HG03064 (cell line): ENCODE measurements around the gene ANXA4.
A peak's percentile ranks its signal among the peaks of the same experiment; 100 is the strongest.
"Not testable (repeated sequence)": the region's sequence is repeated elsewhere in the genome, so short reads cannot be mapped to it uniquely, and the experiment has no call there.

Experiments used
- ATAC-seq: cut with Tn5 transposase; IDR thresholded peaks from one replicate; pipeline ENCODE4 v1.9.1; 2021; ENCODE audit warnings: low read depth; ENCODE audit not compliant: unreplicated experiment

ANXA4 gene

DNA sequence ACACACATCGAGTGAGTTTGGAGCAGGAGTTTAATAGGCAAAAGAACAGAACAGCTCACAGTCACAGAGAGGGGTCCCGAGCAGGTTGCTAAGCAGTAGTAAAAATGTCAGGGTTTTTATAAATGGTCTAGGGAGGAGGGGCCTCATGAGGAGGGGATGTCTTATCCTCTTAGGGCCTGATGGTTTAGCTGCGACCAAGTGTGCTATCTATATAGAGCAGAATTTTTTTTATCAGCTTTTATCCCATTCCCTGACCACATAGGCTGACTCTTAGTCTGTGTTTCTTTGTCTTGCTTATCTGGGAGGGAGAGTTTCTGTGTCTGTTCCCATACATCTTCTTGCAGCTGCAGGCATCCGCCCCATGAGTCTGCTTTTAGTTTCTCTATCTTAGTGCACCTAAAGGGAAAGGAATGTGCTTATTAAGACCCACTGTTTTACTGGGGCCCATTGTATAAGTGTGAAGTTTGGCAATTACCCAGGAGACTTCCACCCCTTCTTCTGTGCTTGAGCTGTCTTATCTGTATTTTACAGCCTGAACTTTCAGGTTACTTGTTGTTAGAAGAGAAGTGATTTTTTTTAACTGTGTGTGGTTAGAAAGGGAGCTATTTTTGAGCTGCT lies 57.1 kb downstream of the ANXA4 start:
- no peak for ATAC-seq

- no peak for ATAC-seq
These were observed 59.9 kb downstream of the ANXA4 start for GRCh38 chr2:69801745-69802290.

DNA sequence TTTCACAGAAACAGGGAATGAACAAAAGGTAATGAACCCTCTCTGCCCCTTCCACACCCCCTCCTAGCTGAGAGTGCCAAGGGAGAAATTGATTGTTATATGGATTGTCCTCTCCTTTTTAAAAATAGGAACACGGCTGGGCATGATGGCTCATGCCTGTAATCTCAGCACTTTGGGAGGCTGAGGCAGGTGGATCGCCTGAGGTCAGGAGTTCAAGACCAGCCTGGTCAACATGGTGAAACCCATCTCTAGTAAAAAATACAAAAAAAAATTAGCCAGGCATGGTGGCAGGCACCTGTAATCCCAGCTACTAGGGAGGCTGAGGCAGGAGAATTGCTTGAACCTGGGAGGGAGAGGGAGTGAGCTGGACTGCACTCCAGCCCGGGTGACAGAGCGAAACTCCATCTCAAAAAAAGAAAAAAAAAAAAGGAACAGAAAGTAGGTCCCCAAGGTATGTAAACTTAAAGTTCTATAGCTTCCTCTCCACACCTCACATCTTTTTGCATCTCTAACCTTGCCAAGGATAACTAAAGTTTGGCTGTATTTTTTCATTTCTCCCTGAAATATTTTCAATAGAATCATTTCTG lies 60.9 kb downstream of the ANXA4 start:
- peak; percentile 50 for ATAC-seq

DNA sequence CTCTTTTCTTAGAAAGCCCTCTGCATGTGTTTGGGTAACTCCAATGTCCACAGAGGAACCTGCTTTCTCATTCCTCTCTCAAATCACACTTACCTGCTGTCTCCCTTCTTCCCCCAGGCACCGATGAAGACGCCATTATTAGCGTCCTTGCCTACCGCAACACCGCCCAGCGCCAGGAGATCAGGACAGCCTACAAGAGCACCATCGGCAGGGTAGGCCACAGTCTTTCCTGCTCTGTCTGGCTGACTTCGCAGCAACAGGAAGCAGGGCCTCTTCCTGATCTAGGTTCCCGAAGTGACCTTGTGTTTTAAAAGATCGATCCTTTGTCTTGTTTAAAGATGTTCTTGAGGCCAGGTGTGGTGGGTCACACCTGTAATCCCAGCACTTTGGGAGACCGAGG lies 62.5 kb downstream of the ANXA4 start:
- no peak for ATAC-seq

- no peak for ATAC-seq
These were observed 64.0 kb downstream of the ANXA4 start for GRCh38 chr2:69805887-69806286.

- no peak for ATAC-seq
These were observed 66.0 kb downstream of the ANXA4 start for GRCh38 chr2:69807821-69808540.

GRCh38 chr2:69810550-69810949 lies 68.6 kb downstream of the ANXA4 start:
- ATAC-seq = no peak

GRCh38 chr2:69811018-69811417 lies 69.1 kb downstream of the ANXA4 start:
- no peak for ATAC-seq

DNA sequence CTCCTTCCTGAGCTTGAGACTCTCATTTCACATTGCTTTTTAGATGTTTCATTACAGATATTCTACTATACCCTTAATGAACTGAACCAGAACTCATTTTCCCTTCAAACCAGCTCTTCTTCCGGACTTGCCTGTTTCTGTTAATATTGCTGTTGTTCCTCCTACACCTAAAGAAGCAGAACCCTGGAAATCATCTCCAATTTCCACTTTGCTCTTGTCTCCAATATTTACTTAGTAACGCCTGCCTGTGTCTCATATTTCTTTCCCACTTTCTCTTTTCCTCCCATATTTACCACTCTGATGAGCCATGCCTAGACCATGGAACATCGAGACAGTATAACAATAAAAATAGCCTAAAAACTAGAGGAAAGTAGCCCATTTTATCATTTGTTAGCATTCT lies 69.7 kb downstream of the ANXA4 start:
- ATAC-seq = no peak

DNA sequence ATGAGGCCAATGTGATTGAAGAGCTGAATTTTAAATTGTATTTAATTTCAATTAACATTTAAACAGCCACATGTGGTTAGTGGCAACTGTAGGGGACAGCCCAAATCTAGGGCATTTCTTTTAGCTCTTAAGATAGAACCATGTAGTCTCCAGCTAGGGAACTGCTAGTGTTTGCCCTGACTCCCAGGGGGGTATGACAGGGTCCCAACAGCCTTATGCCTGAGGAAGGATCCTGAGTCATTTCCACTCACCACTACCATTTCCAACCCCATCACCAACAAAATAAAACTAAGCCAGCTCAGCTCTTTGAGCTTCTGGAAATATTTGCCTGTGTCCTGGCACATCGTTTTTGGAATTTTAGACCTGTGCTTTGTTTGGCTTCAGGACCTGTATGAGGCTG lies 73.8 kb downstream of the ANXA4 start:
- no peak for ATAC-seq

GRCh38 chr2:69816923-69817542 lies 75.1 kb downstream of the ANXA4 start:
- no peak for ATAC-seq

- no peak for ATAC-seq
These were observed 76.0 kb downstream of the ANXA4 start for GRCh38 chr2:69817729-69818501.

- no peak for ATAC-seq
These were observed 86.0 kb downstream of the ANXA4 start for GRCh38 chr2:69827796-69828540.

GRCh38 chr2:69828938-69829255 lies 87.0 kb downstream of the ANXA4 start:
- ATAC-seq = no peak

GRCh38 chr2:69829256-69830044 lies 87.5 kb downstream of the ANXA4 start, which contains the start of gene GMCL1:
GMCL1 (plus strand) TSS chr2:69829660; CDS start chr2:69829893, 233 bp downstream.
- peak; percentile 85 for ATAC-seq

GRCh38 chr2:69830045-69830905 lies 88.3 kb downstream of the ANXA4 start:
- peak; percentile 26 for ATAC-seq

DNA sequence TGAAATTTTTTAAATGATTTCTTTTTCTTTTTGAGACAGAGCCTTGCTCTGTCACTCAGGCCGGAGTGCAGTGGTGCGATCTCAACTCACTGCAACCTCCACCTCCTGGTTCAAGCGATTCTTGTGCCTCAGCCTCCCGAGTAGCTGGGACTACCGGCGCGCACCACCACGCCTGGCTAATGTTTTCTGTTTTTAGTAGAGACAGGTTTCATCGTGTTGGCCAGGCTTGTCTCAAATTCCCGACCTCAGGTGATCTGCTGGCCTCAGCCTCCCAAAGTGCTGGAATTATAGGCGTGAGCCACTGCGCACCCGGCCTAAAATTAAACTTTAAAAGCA lies 88.9 kb downstream of the ANXA4 start:
- not testable (repeated sequence) for ATAC-seq

- ATAC-seq = no peak
These were observed 89.5 kb downstream of the ANXA4 start for GRCh38 chr2:69831354-69831905.
